GM21367 (cell line): ENCODE data around the gene OSBPL5.

Experiments
- ATAC-seq: cut with Tn5 transposase; IDR thresholded peaks from one replicate; pipeline ENCODE4 v1.9.1; 2021; ENCODE audit not compliant: unreplicated experiment

The OSBPL5 gene

GRCh38 chr11:3135481-3136440, 29.3 kb downstream of the OSBPL5 start:
- no peak for ATAC-seq

GRCh38 chr11:3134651-3135480, 30.2 kb downstream of the OSBPL5 start:
- ATAC-seq = no peak

GRCh38 chr11:3134218-3134621, 30.9 kb downstream of the OSBPL5 start:
- ATAC-seq = no peak

- no peak for ATAC-seq
Measured at GRCh38 chr11:3133261-3134217, 31.6 kb downstream of the OSBPL5 start.

GRCh38 chr11:3132831-3133260, 32.3 kb downstream of the OSBPL5 start:
- no peak for ATAC-seq

- no peak for ATAC-seq
Measured at GRCh38 chr11:3132271-3132781, 32.8 kb downstream of the OSBPL5 start.

GRCh38 chr11:3131330-3131941, 33.7 kb downstream of the OSBPL5 start:
- no peak for ATAC-seq

GRCh38 chr11:3130269-3131071, 34.6 kb downstream of the OSBPL5 start:
- no peak for ATAC-seq

- no peak for ATAC-seq
Measured at GRCh38 chr11:3129591-3130268, 35.4 kb downstream of the OSBPL5 start.

- ATAC-seq = no peak
Measured at GRCh38 chr11:3129181-3129590, 35.9 kb downstream of the OSBPL5 start.

GRCh38 chr11:3128356-3129180, 36.5 kb downstream of the OSBPL5 start:
- ATAC-seq = no peak

- no peak for ATAC-seq
Measured at GRCh38 chr11:3127706-3128355, 37.3 kb downstream of the OSBPL5 start.

GRCh38 chr11:3126901-3127691, 38.0 kb downstream of the OSBPL5 start:
- no peak for ATAC-seq

- no peak for ATAC-seq
Measured at GRCh38 chr11:3126207-3126865, 38.8 kb downstream of the OSBPL5 start.

GRCh38 chr11:3124821-3125220, 40.3 kb downstream of the OSBPL5 start:
- no peak for ATAC-seq
